IMR-90 (cell line): Measurements from ENCODE around the gene ETFA. TPM values are rescaled to one million over a fixed set of nuclear protein-coding genes. Genes with fewer than 3 reads are reported as not detected.

Experiments
- ATAC-seq: fragments of 200-7000 bp; cut with Tn5 transposase; 2 replicates; pipeline ENCODE4 v1.9.1; 2020; ENCODE audit warnings: low read depth, mild to moderate bottlenecking, moderate library complexity
- BruUV-seq: library from RNA; stranded (reverse); fragments of 400-500 nt; replicated peaks from 2 replicates; lab custom pipeline; 2021; lab: Mats Ljungman, UMichigan
- CTCF ChIA-PET: fragments of 300-600 bp; formaldehyde crosslinking; extraction: SDS; loops from one replicate; lab custom pipeline; 2021; ENCODE audit warnings: antibody characterized with exemption; lab: Yijun Ruan, JAX
- POLR2A ChIA-PET: fragments of 300-600 bp; sonication (Branson Sonifier 250); formaldehyde crosslinking; loops from one replicate; lab custom pipeline; 2022; ENCODE audit warnings: antibody characterized with exemption; ENCODE audit not compliant: unreplicated experiment; lab: Charles Lee
- DNase-seq: peaks from one replicate; pipeline ENCODE4 v3.0.0; 2013
- H2AFZ ChIP-seq: replicated peaks from 2 replicates; pipeline ENCODE3; 2013; ENCODE audit warnings: low read length, mild to moderate bottlenecking; ENCODE audit not compliant: poor library complexity
- H2AK5ac ChIP-seq: 2 replicates; pipeline ENCODE4 v1.6.1; 2013; ENCODE audit warnings: low read depth, low read length, inconsistent platforms
- H2AK9ac ChIP-seq: replicated peaks from 2 replicates; pipeline ENCODE3; 2013; ENCODE audit warnings: mild to moderate bottlenecking, low read depth, low read length, moderate library complexity; ENCODE audit not compliant: poor library complexity
- H2BK120ac ChIP-seq: 2 replicates; pipeline ENCODE4 v1.6.1; 2013; ENCODE audit warnings: low read depth, low read length, inconsistent platforms
- H2BK15ac ChIP-seq: 3 replicates; pipeline ENCODE4 v1.6.1; 2013; ENCODE audit warnings: low read depth, low read length, inconsistent platforms
- H2BK20ac ChIP-seq: 2 replicates; pipeline ENCODE4 v1.6.1; 2013; ENCODE audit warnings: low read depth, mild to moderate bottlenecking, inconsistent platforms, low read length, moderate library complexity
- H2BK5ac ChIP-seq: 2 replicates; pipeline ENCODE4 v1.6.1; 2013; ENCODE audit warnings: mild to moderate bottlenecking, low read depth, low read length, inconsistent platforms; ENCODE audit not compliant: poor library complexity, severe bottlenecking
- H3K14ac ChIP-seq: replicated peaks from 2 replicates; pipeline ENCODE4 v1.6.1; 2013; ENCODE audit warnings: low read depth, low read length, inconsistent platforms
- H3K18ac ChIP-seq: 2 replicates; pipeline ENCODE4 v1.6.1; 2013; ENCODE audit warnings: low read depth, low read length, control low read depth
- H3K23ac ChIP-seq: 2 replicates; pipeline ENCODE4 v1.6.1; 2013; ENCODE audit warnings: low read depth, low read length, inconsistent platforms
- H3K27ac ChIP-seq: 2 replicates; pipeline ENCODE4 v1.5.1; 2013; ENCODE audit warnings: mild to moderate bottlenecking, control low read depth, low read length; ENCODE audit not compliant: insufficient read depth
- H3K27me3 ChIP-seq: 2 replicates; pipeline ENCODE4 v1.6.1; 2013; ENCODE audit warnings: low read length; ENCODE audit not compliant: control insufficient read depth, insufficient read depth
- H3K36me3 ChIP-seq: 2 replicates; pipeline ENCODE4 v1.6.1; 2013; ENCODE audit warnings: low read length, mixed read lengths; ENCODE audit not compliant: control insufficient read depth, insufficient read depth
- H3K4ac ChIP-seq: 2 replicates; pipeline ENCODE4 v1.6.1; 2013; ENCODE audit warnings: low read depth, low read length, inconsistent platforms
- H3K4me1 ChIP-seq: 2 replicates; pipeline ENCODE4 v1.6.1; 2013; ENCODE audit warnings: low read length, mixed read lengths; ENCODE audit not compliant: control insufficient read depth, insufficient read depth
- H3K4me2 ChIP-seq: 2 replicates; pipeline ENCODE4 v1.6.1; 2013; ENCODE audit warnings: low read depth, mild to moderate bottlenecking, control low read depth, low read length, moderate library complexity
- H3K4me3 ChIP-seq: 2 replicates; pipeline ENCODE4 v1.5.1; 2013; ENCODE audit warnings: low read depth, mild to moderate bottlenecking, control low read depth, low read length, moderate library complexity; ENCODE audit not compliant: insufficient read depth
- H3K56ac ChIP-seq: 2 replicates; pipeline ENCODE4 v1.6.1; 2013; ENCODE audit warnings: low read length, inconsistent platforms; ENCODE audit not compliant: insufficient read depth; ENCODE audit errors: extremely low read depth
- H3K79me1 ChIP-seq, 2 experiments: 2 replicates each; pipeline ENCODE4 v1.6.1; 2013; ENCODE audit warnings: low read length in 2 of 2, inconsistent platforms in 1 of 2, low read depth in 1 of 2
- H3K9ac ChIP-seq: 2 replicates; pipeline ENCODE4 v1.6.1; 2013; ENCODE audit warnings: low read depth, low read length, control low read depth
- H3K9me1 ChIP-seq: 2 replicates; pipeline ENCODE4 v1.6.1; 2013; ENCODE audit warnings: low read length, inconsistent platforms; ENCODE audit not compliant: insufficient read depth
- H3K9me3 ChIP-seq: 2 replicates; pipeline ENCODE4 v1.6.1; 2013; ENCODE audit warnings: low read length; ENCODE audit not compliant: control insufficient read depth, insufficient read depth
- H4K20me1 ChIP-seq: 2 replicates; pipeline ENCODE4 v1.6.1; 2013; ENCODE audit warnings: low read length, inconsistent platforms; ENCODE audit not compliant: insufficient read depth
- H4K5ac ChIP-seq: 2 replicates; pipeline ENCODE4 v1.6.1; 2013; ENCODE audit warnings: mild to moderate bottlenecking, low read depth, low read length, control low read depth
- H4K8ac ChIP-seq, 2 experiments: 2 replicates each; pipeline ENCODE4 v1.6.1; 2013; ENCODE audit warnings: low read depth in 2 of 2, low read length in 2 of 2, control low read depth in 1 of 2, inconsistent platforms in 1 of 2
- H4K91ac ChIP-seq: 2 replicates; pipeline ENCODE4 v1.6.1; 2013; ENCODE audit warnings: low read depth, low read length, inconsistent platforms; ENCODE audit not compliant: insufficient read depth
- CHD1 ChIP-seq: IDR thresholded peaks from 2 replicates; pipeline ENCODE4 v1.6.1; 2012; ENCODE audit warnings: low read depth, low read length, improper control_type of control experiment
- FOS ChIP-seq: fragments of 150-350 bp; IDR thresholded peaks from 2 replicates; pipeline ENCODE4 v1.6.1; 2016; ENCODE audit warnings: low read depth, low read length
- MXI1 ChIP-seq: IDR thresholded peaks from 2 replicates; pipeline ENCODE4 v1.6.1; 2012; ENCODE audit warnings: low read depth, mild to moderate bottlenecking, low read length, moderate library complexity, borderline replicate concordance
- RAD21 ChIP-seq: IDR thresholded peaks from 2 replicates; pipeline ENCODE4 v1.6.1; 2012; ENCODE audit warnings: low read length, improper control_type of control experiment
- RCOR1 ChIP-seq: IDR thresholded peaks from 2 replicates; pipeline ENCODE4 v1.6.1; 2012; ENCODE audit warnings: mild to moderate bottlenecking, low read length, improper control_type of control experiment; ENCODE audit not compliant: insufficient replicate concordance
- SMC3 ChIP-seq: fragments of 150-350 bp; IDR thresholded peaks from 2 replicates; pipeline ENCODE4 v1.6.1; 2016; ENCODE audit warnings: low read depth, mild to moderate bottlenecking, antibody characterized with exemption, low read length, moderate library complexity
- WGBS, 2 experiments: methylation state at CpG; one replicate each; pipeline versions ENCODE4 v1.1.5 to v1.1.7; 2013; ENCODE audit warnings: missing lambda C conversion rate in 2 of 2; ENCODE audit not compliant: insufficient read length in 1 of 2; ENCODE audit errors: extremely low coverage in 2 of 2; 5-methylcytosine and 5-hydroxymethylcytosine counted together
- dilution Hi-C: fragments of 300-500 bp; cut with HindIII; formaldehyde crosslinking; loops from one replicate; pipeline ENCODE4 v1.14.3; 2018; ENCODE audit warnings: low sequenced_read_pairs; ENCODE audit not compliant: unreplicated experiment
- in situ Hi-C: fragments of 300-500 bp; cut with MboI; formaldehyde crosslinking; loops from 3 replicates; pipeline ENCODE4 v1.14.3; 2019; ENCODE audit warnings: low sequenced_read_pairs, inconsistent platforms, mixed read lengths
- intact Hi-C: fragments of 100-400 bp; cut with micrococcal nuclease; formaldehyde crosslinking; loops from 2 replicates; pipeline ENCODE4 v1.10.0; 2022
- polyA plus RNA-seq, 3 experiments: library from polyadenylated mRNA; depleted of rRNA; stranded (reverse); fragments of >200 nt; gene quantifications; 2 replicates each; pipeline ENCODE4 v1.2.3, GENCODE V29; 2012; ENCODE audit warnings: low replicate concordance in 1 of 3
- total RNA-seq: library from RNA; depleted of rRNA; stranded (reverse); fragments of >200 nt; gene quantifications from 2 replicates; pipeline ENCODE4 v1.2.3, GENCODE V29; 2012
- TF ChIP-seq, protein P1 (sequence below): fragments of 150-350 bp; IDR thresholded peaks from 2 replicates; pipeline ENCODE4 v1.6.1; 2017; ENCODE audit warnings: mild to moderate bottlenecking, antibody characterized with exemption, low read length, low read depth
- TF ChIP-seq, protein P2 (sequence below): conservative IDR thresholded peaks from 2 replicates; pipeline ENCODE4 v1.5.1; 2012; ENCODE audit warnings: mild to moderate bottlenecking, low read depth, low read length, improper control_type of control experiment

The ETFA gene
- total and polyA plus RNA-seq, 2 of the 4 experiments (the other 2 are of a cell fraction), result 115 to 172 TPM

DNA sequence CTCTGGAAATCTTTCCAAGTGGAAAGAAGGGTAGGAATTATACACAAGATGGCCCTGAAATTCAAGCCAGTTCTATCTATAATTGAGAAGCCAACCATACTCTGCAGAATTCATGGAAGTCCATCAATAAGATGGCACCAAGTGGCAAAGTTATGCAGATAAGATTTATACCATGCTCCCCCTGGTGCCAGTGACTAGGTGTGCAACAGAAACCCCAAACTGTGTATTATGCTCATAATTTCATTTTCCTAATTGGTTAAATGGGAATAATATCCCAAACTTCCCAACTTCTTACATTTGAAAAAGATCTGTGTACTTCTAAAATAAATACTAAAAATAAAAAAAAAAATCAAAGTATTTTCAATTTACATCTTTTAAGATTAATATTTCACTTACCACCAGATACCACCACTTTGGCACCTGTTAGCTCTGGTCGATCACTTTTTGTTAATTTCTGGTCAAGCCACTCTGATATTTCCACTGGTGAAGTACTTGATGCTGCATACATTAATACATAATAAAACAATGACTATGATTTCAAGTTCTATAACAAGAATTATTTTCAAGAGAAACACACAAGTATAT lies 25.9 kb downstream of the ETFA start:
- no peak for ATAC-seq
- no TSS peak for BruUV-seq
- DNase-seq, result peak; percentile 1
- Histone ChIP-seq H2AFZ (no peak overlapping the region), H3K56ac (no peak overlapping the region), H3K79me1 (peaks cover 6 to 12% of the 10 kb centered on the region in 2 experiments), H3K4me2 (no peak overlapping the region), H4K5ac (no peak overlapping the region), H3K4ac (no peak overlapping the region), H2BK5ac (no peak overlapping the region), H3K4me3 (no peak overlapping the region), H2AK9ac (no peak overlapping the region), H4K91ac (no peak overlapping the region), H3K27ac (no peak overlapping the region), H3K27me3 (no peaks in the 10 kb centered on the region), H2BK15ac (no peak overlapping the region), H2AK5ac (no peak overlapping the region), H3K18ac (no peak overlapping the region), H2BK20ac (no peak overlapping the region), H3K9me1 (no peaks in the 10 kb centered on the region), H3K4me1 (no peaks in the 10 kb centered on the region), H3K23ac (no peak overlapping the region), H2BK120ac (no peak overlapping the region), H4K20me1 (no peaks in the 10 kb centered on the region; the same call in 1 of the 2 replicates), H3K9ac (no peak overlapping the region), H3K9me3 (no peaks in the 10 kb centered on the region), H3K36me3 (peaks cover 24% of the 10 kb centered on the region), H3K14ac (no peak overlapping the region), H4K8ac (no peak overlapping the region)
- intact Hi-C loops (no loop called here), dilution Hi-C loops (no loop called here), in situ Hi-C loops (no loop called here)
- POLR2A ChIA-PET, result no interaction called here
- WGBS, 2 experiments, result no CpG with 5 or more reads among the region's 1 CpG
- TF ChIP-seq RAD21, result peak; percentile 33
- TF ChIP-seq, protein P1, sequence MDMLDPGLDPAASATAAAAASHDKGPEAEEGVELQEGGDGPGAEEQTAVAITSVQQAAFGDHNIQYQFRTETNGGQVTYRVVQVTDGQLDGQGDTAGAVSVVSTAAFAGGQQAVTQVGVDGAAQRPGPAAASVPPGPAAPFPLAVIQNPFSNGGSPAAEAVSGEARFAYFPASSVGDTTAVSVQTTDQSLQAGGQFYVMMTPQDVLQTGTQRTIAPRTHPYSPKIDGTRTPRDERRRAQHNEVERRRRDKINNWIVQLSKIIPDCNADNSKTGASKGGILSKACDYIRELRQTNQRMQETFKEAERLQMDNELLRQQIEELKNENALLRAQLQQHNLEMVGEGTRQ, result no peak
- no peak for TF ChIP-seq CHD1
- TF ChIP-seq, protein P2, sequence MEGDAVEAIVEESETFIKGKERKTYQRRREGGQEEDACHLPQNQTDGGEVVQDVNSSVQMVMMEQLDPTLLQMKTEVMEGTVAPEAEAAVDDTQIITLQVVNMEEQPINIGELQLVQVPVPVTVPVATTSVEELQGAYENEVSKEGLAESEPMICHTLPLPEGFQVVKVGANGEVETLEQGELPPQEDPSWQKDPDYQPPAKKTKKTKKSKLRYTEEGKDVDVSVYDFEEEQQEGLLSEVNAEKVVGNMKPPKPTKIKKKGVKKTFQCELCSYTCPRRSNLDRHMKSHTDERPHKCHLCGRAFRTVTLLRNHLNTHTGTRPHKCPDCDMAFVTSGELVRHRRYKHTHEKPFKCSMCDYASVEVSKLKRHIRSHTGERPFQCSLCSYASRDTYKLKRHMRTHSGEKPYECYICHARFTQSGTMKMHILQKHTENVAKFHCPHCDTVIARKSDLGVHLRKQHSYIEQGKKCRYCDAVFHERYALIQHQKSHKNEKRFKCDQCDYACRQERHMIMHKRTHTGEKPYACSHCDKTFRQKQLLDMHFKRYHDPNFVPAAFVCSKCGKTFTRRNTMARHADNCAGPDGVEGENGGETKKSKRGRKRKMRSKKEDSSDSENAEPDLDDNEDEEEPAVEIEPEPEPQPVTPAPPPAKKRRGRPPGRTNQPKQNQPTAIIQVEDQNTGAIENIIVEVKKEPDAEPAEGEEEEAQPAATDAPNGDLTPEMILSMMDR, result peak; percentile 50
- peak; percentile 38 for TF ChIP-seq SMC3
- TF ChIP-seq MXI1, result no peak
- no peak for TF ChIP-seq FOS
- no peak for TF ChIP-seq RCOR1
- CTCF ChIA-PET, result interaction anchor here (0.8 kb wide), 1 partner anchor 575 kb away, joined by 3 read pairs; no protein-coding TSS in a partner anchor
